ENCODE measurements around the gene MIPOL1. TPM values are rescaled to one million over a fixed set of nuclear protein-coding genes. Genes with fewer than 3 reads are reported as not detected.

Gene MIPOL1
- total and polyA plus RNA-seq, 2 of the 13 experiments (the other 11 are each of a cell fraction or from before 2014, with no cell fraction given), result 8.6 to 34.2 TPM

- TF ChIP-seq, protein P1, sequence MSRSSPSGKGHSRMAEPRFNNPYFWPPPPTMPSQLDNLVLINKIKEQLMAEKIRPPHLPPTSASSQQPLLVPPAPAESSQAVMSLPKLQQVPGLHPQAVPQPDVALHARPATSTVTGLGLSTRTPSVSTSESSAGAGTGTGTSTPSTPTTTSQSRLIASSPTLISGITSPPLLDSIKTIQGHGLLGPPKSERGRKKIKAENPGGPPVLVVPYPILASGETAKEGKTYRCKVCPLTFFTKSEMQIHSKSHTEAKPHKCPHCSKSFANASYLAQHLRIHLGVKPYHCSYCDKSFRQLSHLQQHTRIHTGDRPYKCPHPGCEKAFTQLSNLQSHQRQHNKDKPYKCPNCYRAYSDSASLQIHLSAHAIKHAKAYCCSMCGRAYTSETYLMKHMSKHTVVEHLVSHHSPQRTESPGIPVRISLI (CRISPR knock-in tag; IDR thresholded peaks at IDR 0.05; ENCODE audit: borderline replicate concordance), result no peak
- TF ChIP-seq HNRNPH1 (optimal IDR thresholded peaks at IDR 0.05; ENCODE audit: low read depth, low read length) (no peak), NCOA1 (CRISPR knock-in tag; IDR thresholded peaks at IDR 0.05) (peak; percentile 37; the same call in 1 of the 2 replicates), ZNF589 (CRISPR knock-in tag; conservative IDR thresholded peaks at IDR 0.05) (no peak), ZEB1 (IDR thresholded peaks at IDR 0.05; ENCODE audit: insufficient replicate concordance, low read depth) (no peak), SMARCE1 (IDR thresholded peaks at IDR 0.05; ENCODE audit: borderline replicate concordance) (no peak), ZNF367 (CRISPR knock-in tag; IDR thresholded peaks at IDR 0.05; ENCODE audit: borderline replicate concordance) (no peak), IRF9 (CRISPR knock-in tag; IDR thresholded peaks at IDR 0.05; ENCODE audit: borderline replicate concordance) (no peak), GATAD1 (CRISPR knock-in tag; IDR thresholded peaks at IDR 0.05) (peak; percentile 47; the same call in 1 of the 2 replicates), ZNF30 (CRISPR knock-in tag; IDR thresholded peaks at IDR 0.05) (no peak), ZFP90 (CRISPR knock-in tag; IDR thresholded peaks at IDR 0.05; ENCODE audit: borderline replicate concordance) (no peak), HMGA1 (CRISPR knock-in tag; conservative IDR thresholded peaks at IDR 0.05) (no peak), ZNF781 (CRISPR knock-in tag; IDR thresholded peaks at IDR 0.05; ENCODE audit: borderline replicate concordance, not compliant biosample characterization) (no peak), ZNF101 (CRISPR knock-in tag; IDR thresholded peaks at IDR 0.05; ENCODE audit: borderline replicate concordance, low read depth) (no peak), PAF1 (CRISPR knock-in tag; IDR thresholded peaks at IDR 0.05) (no peak), ADNP (CRISPR knock-in tag; IDR thresholded peaks at IDR 0.05) (no peak), PRPF4 (IDR thresholded peaks at IDR 0.05; ENCODE audit: low read depth, low read length, poor library complexity, severe bottlenecking) (no peak), ZBTB8A (CRISPR knock-in tag; IDR thresholded peaks at IDR 0.05; ENCODE audit: borderline replicate concordance, low read depth) (no peak), TAF15 (IDR thresholded peaks at IDR 0.05; ENCODE audit: low read depth, low read length, poor library complexity, severe bottlenecking) (no peak)
- TF ChIP-seq, protein P2, sequence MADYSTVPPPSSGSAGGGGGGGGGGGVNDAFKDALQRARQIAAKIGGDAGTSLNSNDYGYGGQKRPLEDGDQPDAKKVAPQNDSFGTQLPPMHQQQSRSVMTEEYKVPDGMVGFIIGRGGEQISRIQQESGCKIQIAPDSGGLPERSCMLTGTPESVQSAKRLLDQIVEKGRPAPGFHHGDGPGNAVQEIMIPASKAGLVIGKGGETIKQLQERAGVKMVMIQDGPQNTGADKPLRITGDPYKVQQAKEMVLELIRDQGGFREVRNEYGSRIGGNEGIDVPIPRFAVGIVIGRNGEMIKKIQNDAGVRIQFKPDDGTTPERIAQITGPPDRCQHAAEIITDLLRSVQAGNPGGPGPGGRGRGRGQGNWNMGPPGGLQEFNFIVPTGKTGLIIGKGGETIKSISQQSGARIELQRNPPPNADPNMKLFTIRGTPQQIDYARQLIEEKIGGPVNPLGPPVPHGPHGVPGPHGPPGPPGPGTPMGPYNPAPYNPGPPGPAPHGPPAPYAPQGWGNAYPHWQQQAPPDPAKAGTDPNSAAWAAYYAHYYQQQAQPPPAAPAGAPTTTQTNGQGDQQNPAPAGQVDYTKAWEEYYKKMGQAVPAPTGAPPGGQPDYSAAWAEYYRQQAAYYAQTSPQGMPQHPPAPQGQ (CRISPR knock-in tag; IDR thresholded peaks at IDR 0.05; ENCODE audit: borderline replicate concordance), result 0 out of 2 replicates have a peak, but pooled peaks have one; percentile 89
- TF ChIP-seq, protein P3, sequence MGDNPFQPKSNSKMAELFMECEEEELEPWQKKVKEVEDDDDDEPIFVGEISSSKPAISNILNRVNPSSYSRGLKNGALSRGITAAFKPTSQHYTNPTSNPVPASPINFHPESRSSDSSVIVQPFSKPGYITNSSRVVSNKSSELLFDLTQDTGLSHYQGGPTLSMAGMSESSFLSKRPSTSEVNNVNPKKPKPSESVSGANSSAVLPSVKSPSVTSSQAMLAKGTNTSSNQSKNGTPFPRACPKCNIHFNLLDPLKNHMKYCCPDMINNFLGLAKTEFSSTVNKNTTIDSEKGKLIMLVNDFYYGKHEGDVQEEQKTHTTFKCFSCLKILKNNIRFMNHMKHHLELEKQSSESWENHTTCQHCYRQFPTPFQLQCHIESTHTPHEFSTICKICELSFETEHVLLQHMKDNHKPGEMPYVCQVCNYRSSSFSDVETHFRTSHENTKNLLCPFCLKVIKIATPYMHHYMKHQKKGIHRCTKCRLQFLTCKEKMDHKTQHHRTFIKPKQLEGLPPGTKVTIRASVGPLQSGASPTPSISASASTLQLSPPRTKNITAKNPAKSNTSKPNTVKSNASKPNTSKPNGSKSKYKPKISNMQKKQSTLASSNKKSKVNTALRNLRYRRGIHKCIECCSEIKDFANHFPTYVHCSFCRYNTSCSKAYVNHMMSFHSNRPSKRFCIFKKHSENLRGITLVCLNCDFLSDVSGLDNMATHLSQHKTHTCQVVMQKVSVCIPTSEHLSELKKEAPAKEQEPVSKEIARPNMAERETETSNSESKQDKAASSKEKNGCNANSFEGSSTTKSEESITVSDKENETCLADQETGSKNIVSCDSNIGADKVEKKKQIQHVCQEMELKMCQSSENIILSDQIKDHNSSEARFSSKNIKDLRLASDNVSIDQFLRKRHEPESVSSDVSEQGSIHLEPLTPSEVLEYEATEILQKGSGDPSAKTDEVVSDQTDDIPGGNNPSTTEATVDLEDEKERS (CRISPR knock-in tag; IDR thresholded peaks at IDR 0.05), result peak; percentile 65; the same call in 1 of the 2 replicates
- TF ChIP-seq, protein P4, sequence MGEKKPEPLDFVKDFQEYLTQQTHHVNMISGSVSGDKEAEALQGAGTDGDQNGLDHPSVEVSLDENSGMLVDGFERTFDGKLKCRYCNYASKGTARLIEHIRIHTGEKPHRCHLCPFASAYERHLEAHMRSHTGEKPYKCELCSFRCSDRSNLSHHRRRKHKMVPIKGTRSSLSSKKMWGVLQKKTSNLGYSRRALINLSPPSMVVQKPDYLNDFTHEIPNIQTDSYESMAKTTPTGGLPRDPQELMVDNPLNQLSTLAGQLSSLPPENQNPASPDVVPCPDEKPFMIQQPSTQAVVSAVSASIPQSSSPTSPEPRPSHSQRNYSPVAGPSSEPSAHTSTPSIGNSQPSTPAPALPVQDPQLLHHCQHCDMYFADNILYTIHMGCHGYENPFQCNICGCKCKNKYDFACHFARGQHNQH (CRISPR knock-in tag; IDR thresholded peaks at IDR 0.05), result no peak
Observed at GRCh38 chr14:37413504-37414003, 215.8 kb downstream of the MIPOL1 start (continued).
